ENCODE results near the gene RELL2.

The RELL2 gene

GRCh38 chr5:141636413-141637122 lies at the start of gene RELL2, which contains the start of gene HDAC3:
Gene RELL2 (plus strand): TSS chr5:141636997. CDS start chr5:141638226, 1,229 bp downstream.
Gene HDAC3 (minus strand): TSS chr5:141636849. CDS start chr5:141636790, 59 bp downstream.
- Histone ChIP-seq H3K4me1 (ENCODE audit: control insufficient read depth in 1 of 2, insufficient read depth in 2 of 2, low read length in 2 of 2) (peaks cover 9 to 27% of the 10 kb centered on the region in 2 donors), H3K4me3 (ENCODE audit: low read depth in 1 of 2, low read length in 2 of 2) (peak within 1 kb of the TSS; percentile 91 to 93), H3K27ac (ENCODE audit: low read length) (peak within 1 kb of the TSS; percentile 28), H3K27me3 (ENCODE audit: low read depth, low read length) (no peaks in the 10 kb centered on the region), H3K9me3 (ENCODE audit: control insufficient read depth in 1 of 2, low read length in 2 of 2) (no peaks in the 10 kb centered on the region), H3K36me3 (ENCODE audit: control insufficient read depth in 1 of 2, insufficient read depth in 2 of 2, low read length in 2 of 2) (peaks cover 4 to 12% of the 10 kb centered on the region in 2 donors)

- H3K36me3 ChIP-seq (ENCODE audit: control insufficient read depth in 1 of 2, insufficient read depth in 2 of 2, low read length in 2 of 2) = peaks cover 11 to 12% of the 10 kb centered on the region in 2 donors
- no peaks in the 10 kb centered on the region for H3K27me3 ChIP-seq (ENCODE audit: low read depth, low read length)
- no peaks in the 10 kb centered on the region for H3K9me3 ChIP-seq (ENCODE audit: control insufficient read depth in 1 of 2, low read length in 2 of 2)
- H3K27ac ChIP-seq (ENCODE audit: low read length) = no peak overlapping the region
- H3K4me1 ChIP-seq (ENCODE audit: control insufficient read depth in 1 of 2, insufficient read depth in 2 of 2, low read length in 2 of 2) = no peaks in the 10 kb centered on the region
- H3K4me3 ChIP-seq (ENCODE audit: low read depth in 1 of 2, low read length in 2 of 2) = no peak overlapping the region
These were observed 46.7 kb upstream of the RELL2 start for GRCh38 chr5:141590127-141590526.

- Histone ChIP-seq H3K9me3 (ENCODE audit: control insufficient read depth in 1 of 2, low read length in 2 of 2) (no peaks in the 10 kb centered on the region), H3K4me1 (ENCODE audit: control insufficient read depth in 1 of 2, insufficient read depth in 2 of 2, low read length in 2 of 2) (no peaks in the 10 kb centered on the region), H3K36me3 (ENCODE audit: control insufficient read depth in 1 of 2, insufficient read depth in 2 of 2, low read length in 2 of 2) (no peaks in the 10 kb centered on the region), H3K27me3 (ENCODE audit: low read depth, low read length) (no peaks in the 10 kb centered on the region), H3K27ac (ENCODE audit: low read length) (no peak overlapping the region), H3K4me3 (ENCODE audit: low read depth in 1 of 2, low read length in 2 of 2) (no peak overlapping the region)
These were observed 39.9 kb upstream of the RELL2 start for GRCh38 chr5:141596867-141597266.

- Histone ChIP-seq H3K4me3 (ENCODE audit: low read depth in 1 of 2, low read length in 2 of 2) (no peak overlapping the region), H3K4me1 (ENCODE audit: control insufficient read depth in 1 of 2, insufficient read depth in 2 of 2, low read length in 2 of 2) (no peaks in the 10 kb centered on the region), H3K36me3 (ENCODE audit: control insufficient read depth in 1 of 2, insufficient read depth in 2 of 2, low read length in 2 of 2) (no peaks in the 10 kb centered on the region), H3K27me3 (ENCODE audit: low read depth, low read length) (no peaks in the 10 kb centered on the region), H3K27ac (ENCODE audit: low read length) (no peak overlapping the region), H3K9me3 (ENCODE audit: control insufficient read depth in 1 of 2, low read length in 2 of 2) (no peaks in the 10 kb centered on the region)
These were observed 39.4 kb upstream of the RELL2 start for GRCh38 chr5:141597394-141597793.

GRCh38 chr5:141597814-141598213 lies 39.0 kb upstream of the RELL2 start:
- no peak overlapping the region for H3K4me3 ChIP-seq (ENCODE audit: low read depth in 1 of 2, low read length in 2 of 2)
- no peak overlapping the region for H3K27ac ChIP-seq (ENCODE audit: low read length)
- no peaks in the 10 kb centered on the region for H3K27me3 ChIP-seq (ENCODE audit: low read depth, low read length)
- no peaks in the 10 kb centered on the region for H3K9me3 ChIP-seq (ENCODE audit: control insufficient read depth in 1 of 2, low read length in 2 of 2)
- no peaks in the 10 kb centered on the region for H3K36me3 ChIP-seq (ENCODE audit: control insufficient read depth in 1 of 2, insufficient read depth in 2 of 2, low read length in 2 of 2)
- no peaks in the 10 kb centered on the region for H3K4me1 ChIP-seq (ENCODE audit: control insufficient read depth in 1 of 2, insufficient read depth in 2 of 2, low read length in 2 of 2)

GRCh38 chr5:141598391-141599345 lies 38.1 kb upstream of the RELL2 start:
- Histone ChIP-seq H3K27me3 (ENCODE audit: low read depth, low read length) (no peaks in the 10 kb centered on the region), H3K36me3 (ENCODE audit: control insufficient read depth in 1 of 2, insufficient read depth in 2 of 2, low read length in 2 of 2) (peaks cover 0 to under 1% of the 10 kb centered on the region in 2 donors), H3K4me3 (ENCODE audit: low read depth in 1 of 2, low read length in 2 of 2) (no peak overlapping the region), H3K4me1 (ENCODE audit: control insufficient read depth in 1 of 2, insufficient read depth in 2 of 2, low read length in 2 of 2) (peaks cover 0 to under 1% of the 10 kb centered on the region in 2 donors), H3K27ac (ENCODE audit: low read length) (no peak overlapping the region), H3K9me3 (ENCODE audit: control insufficient read depth in 1 of 2, low read length in 2 of 2) (no peaks in the 10 kb centered on the region)

GRCh38 chr5:141602606-141603005 lies 34.2 kb upstream of the RELL2 start:
- peaks cover 0 to 12% of the 10 kb centered on the region in 2 donors for H3K4me1 ChIP-seq (ENCODE audit: control insufficient read depth in 1 of 2, insufficient read depth in 2 of 2, low read length in 2 of 2)
- no peak overlapping the region for H3K27ac ChIP-seq (ENCODE audit: low read length)
- peaks cover 0 to 4% of the 10 kb centered on the region in 2 donors for H3K36me3 ChIP-seq (ENCODE audit: control insufficient read depth in 1 of 2, insufficient read depth in 2 of 2, low read length in 2 of 2)
- H3K9me3 ChIP-seq (ENCODE audit: control insufficient read depth in 1 of 2, low read length in 2 of 2) = no peaks in the 10 kb centered on the region
- H3K4me3 ChIP-seq (ENCODE audit: low read depth in 1 of 2, low read length in 2 of 2) = no peak overlapping the region
- H3K27me3 ChIP-seq (ENCODE audit: low read depth, low read length) = no peaks in the 10 kb centered on the region

- peaks cover 0 to 4% of the 10 kb centered on the region in 2 donors for H3K36me3 ChIP-seq (ENCODE audit: control insufficient read depth in 1 of 2, insufficient read depth in 2 of 2, low read length in 2 of 2)
- peak overlapping the region; percentile 65 for H3K27ac ChIP-seq (ENCODE audit: low read length)
- H3K4me1 ChIP-seq (ENCODE audit: control insufficient read depth in 1 of 2, insufficient read depth in 2 of 2, low read length in 2 of 2) = peaks cover 0 to 12% of the 10 kb centered on the region in 2 donors
- no peaks in the 10 kb centered on the region for H3K27me3 ChIP-seq (ENCODE audit: low read depth, low read length)
- H3K9me3 ChIP-seq (ENCODE audit: control insufficient read depth in 1 of 2, low read length in 2 of 2) = no peaks in the 10 kb centered on the region
- H3K4me3 ChIP-seq (ENCODE audit: low read depth in 1 of 2, low read length in 2 of 2) = peak overlapping the region in 1 of 2 donors; percentile 1
These were observed 32.7 kb upstream of the RELL2 start for GRCh38 chr5:141603923-141604717.

GRCh38 chr5:141605523-141606277 lies 31.1 kb upstream of the RELL2 start:
- H3K36me3 ChIP-seq (ENCODE audit: control insufficient read depth in 1 of 2, insufficient read depth in 2 of 2, low read length in 2 of 2) = peaks cover 0 to 4% of the 10 kb centered on the region in 2 donors

GRCh38 chr5:141608046-141608445 lies 28.8 kb upstream of the RELL2 start:
- H3K4me3 ChIP-seq (ENCODE audit: low read depth in 1 of 2, low read length in 2 of 2) = no peak overlapping the region
- peaks cover 0 to 12% of the 10 kb centered on the region in 2 donors for H3K4me1 ChIP-seq (ENCODE audit: control insufficient read depth in 1 of 2, insufficient read depth in 2 of 2, low read length in 2 of 2)
- H3K36me3 ChIP-seq (ENCODE audit: control insufficient read depth in 1 of 2, insufficient read depth in 2 of 2, low read length in 2 of 2) = peaks cover 0 to 4% of the 10 kb centered on the region in 2 donors
- H3K27me3 ChIP-seq (ENCODE audit: low read depth, low read length) = no peaks in the 10 kb centered on the region
- no peak overlapping the region for H3K27ac ChIP-seq (ENCODE audit: low read length)
- H3K9me3 ChIP-seq (ENCODE audit: control insufficient read depth in 1 of 2, low read length in 2 of 2) = no peaks in the 10 kb centered on the region

More at GRCh38 chr5:141605523-141606277, 31.1 kb upstream of the RELL2 start:
- Histone ChIP-seq H3K9me3 (ENCODE audit: control insufficient read depth in 1 of 2, low read length in 2 of 2) (no peaks in the 10 kb centered on the region), H3K4me3 (ENCODE audit: low read depth in 1 of 2, low read length in 2 of 2) (no peak overlapping the region), H3K27me3 (ENCODE audit: low read depth, low read length) (no peaks in the 10 kb centered on the region), H3K4me1 (ENCODE audit: control insufficient read depth in 1 of 2, insufficient read depth in 2 of 2, low read length in 2 of 2) (peaks cover 0 to 12% of the 10 kb centered on the region in 2 donors), H3K27ac (ENCODE audit: low read length) (peak overlapping the region; percentile 67)

All from muscle layer of duodenum (tissue), 2 donors.